B cell (primary cell): ENCODE results near the gene ACOT9. TPM values are rescaled to one million over a fixed set of nuclear protein-coding genes. Genes with fewer than 3 reads are reported as not detected.

Experiments used
- ATAC-seq: fragments of 200-7000 bp; cut with Tn5 transposase; one replicate; pipeline ENCODE4 v1.10.0; 2021; ENCODE audit warnings: low read depth, mild to moderate bottlenecking, moderate number of reproducible peaks, moderate library complexity
- CTCF ChIA-PET: fragments of 350-600 bp; sonication (Branson Sonifier 250); formaldehyde crosslinking; loops from one replicate; lab custom pipeline; 2021; ENCODE audit warnings: antibody characterized with exemption, inconsistent platforms; lab: Charles Lee
- POLR2A ChIA-PET: fragments of 350-600 bp; sonication (Branson Sonifier 250); formaldehyde crosslinking; loops from one replicate; lab custom pipeline; 2021; ENCODE audit warnings: antibody characterized with exemption; lab: Charles Lee
- DNase-seq: peaks from one replicate; pipeline ENCODE4 v3.0.0; 2013
- H2AFZ ChIP-seq: 2 replicates; pipeline ENCODE4 v1.6.1; 2012; ENCODE audit warnings: mild to moderate bottlenecking, low read depth, low read length; ENCODE audit not compliant: insufficient read depth, poor library complexity, severe bottlenecking
- H3K27ac ChIP-seq, 2 donors: 1 replicate in 1 of 2; 2 replicates in 1 of 2; pipeline ENCODE4 v1.5.1; 2012 to 2013; ENCODE audit warnings: low read length in 2 of 2, mild to moderate bottlenecking in 2 of 2, moderate library complexity in 1 of 2
- H3K27me3 ChIP-seq, 4 experiments: fragments of 200-600 bp in 1 of 4; sonication (generic) in 1 of 4; replicated peaks in 1 of 4; 1 replicate in 2 of 4; 2 replicates in 2 of 4; pipeline versions ENCODE4 v1.6.1 to v1.7.0; 2013 to 2016; ENCODE audit warnings: low read length in 3 of 4, mild to moderate bottlenecking in 2 of 4, mixed read lengths in 1 of 4, moderate library complexity in 1 of 4; ENCODE audit not compliant: insufficient read depth in 4 of 4, control insufficient read depth in 3 of 4; ENCODE audit errors: control extremely low read depth in 1 of 4
- H3K36me3 ChIP-seq, 2 experiments: replicated peaks in 1 of 2; 1 replicate in 1 of 2; 2 replicates in 1 of 2; pipeline versions ENCODE4 v1.6.1 to v1.7.1; 2013; ENCODE audit warnings: low read length in 1 of 2; ENCODE audit not compliant: insufficient read depth in 2 of 2, control insufficient read depth in 1 of 2; ENCODE audit errors: control extremely low read depth in 1 of 2, extremely low read depth in 1 of 2
- H3K4me1 ChIP-seq, 2 donors: fragments of 200-600 bp in 1 of 2; sonication (generic) in 1 of 2; 1 replicate in 1 of 2; 2 replicates in 1 of 2; pipeline versions ENCODE4 v1.5.1 to v1.6.1; 2013 to 2017; ENCODE audit warnings: low read length in 2 of 2; ENCODE audit not compliant: control insufficient read depth in 2 of 2, insufficient read depth in 2 of 2
- H3K4me2 ChIP-seq: replicated peaks from 2 replicates; pipeline ENCODE3; 2012; ENCODE audit warnings: mild to moderate bottlenecking, low read depth, low read length; ENCODE audit not compliant: poor library complexity, severe bottlenecking
- H3K4me3 ChIP-seq, 5 experiments: fragments of 200-600 bp in 1 of 5; sonication (generic) in 1 of 5; 1 replicate in 3 of 5; 2 replicates in 2 of 5; pipeline versions ENCODE4 v1.5.1 to v1.7.0; 2011 to 2016; ENCODE audit warnings: low read length in 4 of 5, mild to moderate bottlenecking in 4 of 5, low read depth in 2 of 5, control low read depth in 1 of 5, moderate library complexity in 1 of 5; ENCODE audit not compliant: insufficient read depth in 1 of 5; ENCODE audit errors: control extremely low read depth in 1 of 5, extremely low read depth in 1 of 5
- H3K79me2 ChIP-seq: fragments of 200-600 bp; sonication (generic); one replicate; pipeline ENCODE4 v1.6.0; 2016; ENCODE audit warnings: low read length; ENCODE audit not compliant: control insufficient read depth, insufficient read depth
- H3K9ac ChIP-seq: fragments of 200-600 bp; sonication (generic); 2 replicates; pipeline ENCODE4 v1.6.1; 2017; ENCODE audit warnings: mild to moderate bottlenecking, low read length, moderate library complexity
- H3K9me3 ChIP-seq, 3 donors: one replicate each; pipeline versions ENCODE4 v1.6.1 to v1.7.1; 2013; ENCODE audit warnings: low read length in 2 of 3; ENCODE audit not compliant: control insufficient read depth in 2 of 3, insufficient read depth in 1 of 3; ENCODE audit errors: control extremely low read depth in 1 of 3
- H4K20me1 ChIP-seq: 2 replicates; pipeline ENCODE4 v1.6.0; 2012; ENCODE audit warnings: mild to moderate bottlenecking, low read length; ENCODE audit not compliant: insufficient read depth, control insufficient read depth, poor library complexity, severe bottlenecking
- H3K27ac Mint-ChIP-seq: one replicate; pipeline ENCODE4 v1.8.0; 2021; ENCODE audit warnings: mixed read lengths
- H3K27me3 Mint-ChIP-seq: one replicate; pipeline ENCODE4 v1.8.0; 2021; ENCODE audit warnings: mixed read lengths
- H3K4me1 Mint-ChIP-seq: one replicate; pipeline ENCODE4 v1.8.0; 2021; ENCODE audit warnings: mixed read lengths
- H3K4me3 Mint-ChIP-seq: one replicate; pipeline ENCODE4 v1.8.0; 2021; ENCODE audit warnings: mixed read lengths
- H3K9me3 Mint-ChIP-seq: one replicate; pipeline ENCODE4 v1.8.0; 2022; ENCODE audit warnings: mixed read lengths; ENCODE audit not compliant: insufficient read depth
- EZH2 ChIP-seq: IDR thresholded peaks from 2 replicates; pipeline ENCODE4 v1.6.1; 2012; ENCODE audit warnings: borderline replicate concordance, low read depth, mild to moderate bottlenecking, moderate library complexity, low read length; ENCODE audit not compliant: insufficient read depth, poor library complexity, severe bottlenecking
- WGBS: methylation state at CpG from one replicate; pipeline ENCODE4 v1.1.5; 2013; ENCODE audit warnings: missing lambda C conversion rate; ENCODE audit not compliant: insufficient coverage; 5-methylcytosine and 5-hydroxymethylcytosine counted together
- intact Hi-C: fragments of 100-400 bp; cut with micrococcal nuclease; formaldehyde crosslinking; loops from one replicate; pipeline ENCODE4 v1.10.0; 2022
- polyA plus RNA-seq: library from polyadenylated mRNA; depleted of rRNA; stranded (reverse); fragments of >200 nt; gene quantifications from 2 replicates; pipeline ENCODE4 v1.2.3, GENCODE V29; 2012
- total RNA-seq, 2 donors: library from RNA; stranded (reverse); fragments of 120-200 nt in 1 of 2; gene quantifications; 1 replicate in 1 of 2; 2 replicates in 1 of 2; pipeline versions ENCODE4 v1.2.3 to v1.2.4, GENCODE V29; 2013 to 2022
- TF ChIP-seq, protein P1 (sequence below): fragments of 200-600 bp; IDR thresholded peaks from one replicate; pipeline ENCODE4 v1.8.0; 2022; ENCODE audit warnings: antibody characterized with exemption, mild to moderate bottlenecking

ACOT9 gene
- total and polyA plus RNA-seq, 2 donors (not counting 1 experiment from before 2014, with no cell fraction given) = 23.9 to 31.3 TPM

DNA sequence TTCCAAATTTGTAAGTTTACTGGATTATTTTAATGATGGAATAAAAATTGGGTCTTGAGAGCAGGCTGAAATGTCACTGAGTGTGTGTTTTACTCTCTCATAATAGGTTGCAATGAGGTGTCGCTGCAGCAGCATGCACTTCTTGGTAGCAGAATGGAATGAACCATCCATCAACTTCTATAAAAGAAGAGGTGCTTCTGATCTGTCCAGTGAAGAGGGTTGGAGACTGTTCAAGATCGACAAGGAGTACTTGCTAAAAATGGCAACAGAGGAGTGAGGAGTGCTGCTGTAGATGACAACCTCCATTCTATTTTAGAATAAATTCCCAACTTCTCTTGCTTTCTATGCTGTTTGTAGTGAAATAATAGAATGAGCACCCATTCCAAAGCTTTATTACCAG is 42.5 kb upstream of the ACOT9 start:
- intact Hi-C loops = loop anchor here (2.0 kb wide), 1 partner anchor 239 kb away; no protein-coding TSS in a partner anchor
- ChIA-PET POLR2A (no interaction called here), CTCF (no interaction called here)
- no peak overlapping the region for H3K27ac ChIP-seq
- H3K4me3 ChIP-seq = peak overlapping the region in 1 of 5 experiments; percentile 92
- H3K4me3 Mint-ChIP-seq = peak overlapping the region; percentile 94
- no peaks in the 10 kb centered on the region for H3K9me3 Mint-ChIP-seq
- no peaks in the 10 kb centered on the region for H3K9me3 ChIP-seq
- no peaks in the 10 kb centered on the region for H3K27me3 ChIP-seq
- H3K4me2 ChIP-seq = no peak overlapping the region
- H4K20me1 ChIP-seq = no peaks in the 10 kb centered on the region
- H3K9ac ChIP-seq = no peak overlapping the region
- H3K27ac Mint-ChIP-seq = no peak overlapping the region
- peaks cover 0 to 9% of the 10 kb centered on the region in 2 experiments for H3K36me3 ChIP-seq
- no CpG with 5 or more reads among the region's 2 CpGs for WGBS
- ATAC-seq (no peak), DNase-seq (no peak)
- peaks cover 17 to 36% of the 10 kb centered on the region in 2 donors for H3K4me1 ChIP-seq
- H2AFZ ChIP-seq = no peak overlapping the region
- peaks cover 32% of the 10 kb centered on the region for H3K4me1 Mint-ChIP-seq
- H3K27me3 Mint-ChIP-seq = no peaks in the 10 kb centered on the region
- H3K79me2 ChIP-seq = peaks cover 15% of the 10 kb centered on the region
- no peak for TF ChIP-seq EZH2
- TF ChIP-seq, protein P1, sequence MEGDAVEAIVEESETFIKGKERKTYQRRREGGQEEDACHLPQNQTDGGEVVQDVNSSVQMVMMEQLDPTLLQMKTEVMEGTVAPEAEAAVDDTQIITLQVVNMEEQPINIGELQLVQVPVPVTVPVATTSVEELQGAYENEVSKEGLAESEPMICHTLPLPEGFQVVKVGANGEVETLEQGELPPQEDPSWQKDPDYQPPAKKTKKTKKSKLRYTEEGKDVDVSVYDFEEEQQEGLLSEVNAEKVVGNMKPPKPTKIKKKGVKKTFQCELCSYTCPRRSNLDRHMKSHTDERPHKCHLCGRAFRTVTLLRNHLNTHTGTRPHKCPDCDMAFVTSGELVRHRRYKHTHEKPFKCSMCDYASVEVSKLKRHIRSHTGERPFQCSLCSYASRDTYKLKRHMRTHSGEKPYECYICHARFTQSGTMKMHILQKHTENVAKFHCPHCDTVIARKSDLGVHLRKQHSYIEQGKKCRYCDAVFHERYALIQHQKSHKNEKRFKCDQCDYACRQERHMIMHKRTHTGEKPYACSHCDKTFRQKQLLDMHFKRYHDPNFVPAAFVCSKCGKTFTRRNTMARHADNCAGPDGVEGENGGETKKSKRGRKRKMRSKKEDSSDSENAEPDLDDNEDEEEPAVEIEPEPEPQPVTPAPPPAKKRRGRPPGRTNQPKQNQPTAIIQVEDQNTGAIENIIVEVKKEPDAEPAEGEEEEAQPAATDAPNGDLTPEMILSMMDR = no peak
